ENCODE data around the gene TGFBR3. TPM values are rescaled to one million over a fixed set of nuclear protein-coding genes. Genes with fewer than 3 reads are reported as not detected.

Gene TGFBR3
- total RNA-seq, 4 donors from 2014 or later: 87.8 to 388 (median 212) TPM

GRCh38 chr1:91733108-91733710, 152.7 kb downstream of the TGFBR3 start:
- no peaks in the 10 kb centered on the region for H3K9me3 ChIP-seq
- TF ChIP-seq CTCF (IDR thresholded peaks at IDR 0.05): no peak
- no peak for TF ChIP-seq POLR2A (IDR thresholded peaks at IDR 0.05)
- no peaks in the 10 kb centered on the region for H3K27me3 ChIP-seq
- peak overlapping the region; percentile 91 to 97 for H3K27ac ChIP-seq
- H3K4me1 ChIP-seq: peaks cover 5 to 14% of the 10 kb centered on the region in 2 donors
- no peak overlapping the region for H3K4me3 ChIP-seq
- DNase-seq: no peak
- intact Hi-C loops (cut with DNase I; ENCODE audit: low total_unique reads): no loop called here
- H3K36me3 ChIP-seq: no peaks in the 10 kb centered on the region

- no peak overlapping the region for H3K4me3 ChIP-seq
- H3K27me3 ChIP-seq: no peaks in the 10 kb centered on the region
- TF ChIP-seq POLR2A (IDR thresholded peaks at IDR 0.05) (no peak), CTCF (IDR thresholded peaks at IDR 0.05) (no peak)
- no peaks in the 10 kb centered on the region for H3K9me3 ChIP-seq
- peak; percentile 57 to 82 for DNase-seq
- peaks cover 5 to 14% of the 10 kb centered on the region in 2 donors for H3K4me1 ChIP-seq
- no peaks in the 10 kb centered on the region for H3K36me3 ChIP-seq
- intact Hi-C loops (cut with DNase I; ENCODE audit: low total_unique reads): no loop called here
- peak overlapping the region; percentile 91 to 97 for H3K27ac ChIP-seq
These were observed 153.5 kb downstream of the TGFBR3 start for GRCh38 chr1:91732291-91733107.

DNA sequence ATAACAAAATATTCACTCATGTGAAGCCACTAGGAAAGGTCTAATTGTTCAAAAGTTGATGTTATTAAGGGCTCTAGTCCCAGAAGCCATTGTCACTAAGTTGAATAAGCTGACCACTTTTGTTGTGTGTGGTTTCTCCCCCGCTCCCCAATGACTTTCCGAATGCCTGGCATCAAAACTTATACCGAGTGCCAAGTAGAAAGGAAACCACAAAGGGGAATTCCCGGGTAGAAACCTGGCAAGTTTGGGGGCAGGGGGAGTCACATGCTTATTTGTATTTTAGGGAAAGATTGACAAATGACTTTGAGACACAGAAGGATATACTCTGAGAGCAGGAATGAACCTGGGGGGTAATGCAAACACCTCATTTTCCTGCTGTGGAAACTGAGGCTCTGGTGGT, 154.1 kb downstream of the TGFBR3 start:
- no peaks in the 10 kb centered on the region for H3K27me3 ChIP-seq
- H3K9me3 ChIP-seq: no peaks in the 10 kb centered on the region
- TF ChIP-seq CTCF (IDR thresholded peaks at IDR 0.05) (no peak), POLR2A (IDR thresholded peaks at IDR 0.05) (no peak)
- peak in 1 of 2 donors; percentile 29 for DNase-seq
- H3K4me3 ChIP-seq: no peak overlapping the region
- intact Hi-C loops (cut with DNase I; ENCODE audit: low total_unique reads): no loop called here
- peak overlapping the region; percentile 91 to 97 for H3K27ac ChIP-seq
- H3K4me1 ChIP-seq: peaks cover 12 to 17% of the 10 kb centered on the region in 2 donors
- no peaks in the 10 kb centered on the region for H3K36me3 ChIP-seq

DNA sequence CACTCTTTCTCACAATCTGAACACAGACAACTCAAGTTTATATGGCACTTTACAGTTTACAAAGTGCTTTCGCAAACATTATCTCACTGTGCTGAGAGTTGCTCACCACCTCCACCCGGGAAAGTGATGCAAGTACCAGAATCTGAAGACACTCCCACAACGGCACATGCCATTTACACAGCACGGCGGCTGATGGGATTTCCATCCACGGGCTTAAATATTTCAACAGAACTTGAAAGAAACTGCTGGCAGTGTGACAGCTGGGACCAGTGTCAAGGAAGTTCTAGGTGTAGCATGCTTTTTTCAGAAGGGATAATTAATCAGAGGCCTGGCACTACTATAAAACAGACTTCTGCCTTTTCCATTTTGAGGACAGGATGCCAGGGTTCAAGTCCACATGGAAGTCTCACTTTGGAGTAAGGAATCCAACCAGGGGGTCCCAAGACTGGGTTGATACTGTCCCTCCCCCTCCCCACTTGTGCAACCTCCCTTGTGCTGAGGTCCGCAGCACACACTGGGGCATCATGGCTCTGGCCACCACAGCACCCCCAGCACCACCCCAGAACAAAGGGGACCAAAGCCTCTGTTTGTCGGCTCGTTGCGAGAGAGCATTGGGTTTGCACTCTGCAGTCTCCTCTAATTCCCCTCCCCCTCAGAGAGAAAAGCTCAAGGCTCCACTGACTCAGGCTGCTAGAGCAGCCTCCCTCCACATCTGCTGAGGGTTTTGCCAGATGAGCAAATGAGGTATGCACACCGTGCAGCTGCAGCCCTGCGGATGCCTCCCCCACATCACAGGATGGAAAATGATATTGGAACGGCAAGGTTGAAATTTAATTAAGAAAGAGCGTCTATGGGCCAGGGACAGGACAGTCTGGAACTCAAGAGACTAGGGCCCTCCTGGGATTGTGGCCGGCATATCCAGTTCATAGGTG, 154.9 kb downstream of the TGFBR3 start:
- Histone ChIP-seq H3K27me3 (no peaks in the 10 kb centered on the region), H3K36me3 (no peaks in the 10 kb centered on the region), H3K4me1 (peaks cover 14 to 19% of the 10 kb centered on the region in 2 donors), H3K27ac (peak overlapping the region; percentile 91 to 97), H3K4me3 (no peak overlapping the region), H3K9me3 (no peaks in the 10 kb centered on the region)
- intact Hi-C loops (cut with DNase I; ENCODE audit: low total_unique reads): no loop called here
- peak; percentile 81 to 89 for DNase-seq
- TF ChIP-seq CTCF (IDR thresholded peaks at IDR 0.05) (no peak), POLR2A (IDR thresholded peaks at IDR 0.05) (no peak)
